ENCODE data around the gene FRS3.

Gene FRS3

GRCh38 chr6:41723530-41724227 lies 56.0 kb downstream of the FRS3 start:
- H3K4me3 ChIP-seq (ENCODE audit: low read length, poor library complexity, severe bottlenecking) = no peak overlapping the region
- no peaks in the 10 kb centered on the region for H3F3A ChIP-seq (ENCODE audit: low read depth)
- H3K9me2 ChIP-seq (replicated peaks; ENCODE audit: low read depth, low read length) = no peaks in the 10 kb centered on the region
- H3K9ac ChIP-seq (ENCODE audit: low read depth, low read length, poor library complexity, severe bottlenecking) = peak overlapping the region; percentile 25
- TF ChIP-seq, protein P1, sequence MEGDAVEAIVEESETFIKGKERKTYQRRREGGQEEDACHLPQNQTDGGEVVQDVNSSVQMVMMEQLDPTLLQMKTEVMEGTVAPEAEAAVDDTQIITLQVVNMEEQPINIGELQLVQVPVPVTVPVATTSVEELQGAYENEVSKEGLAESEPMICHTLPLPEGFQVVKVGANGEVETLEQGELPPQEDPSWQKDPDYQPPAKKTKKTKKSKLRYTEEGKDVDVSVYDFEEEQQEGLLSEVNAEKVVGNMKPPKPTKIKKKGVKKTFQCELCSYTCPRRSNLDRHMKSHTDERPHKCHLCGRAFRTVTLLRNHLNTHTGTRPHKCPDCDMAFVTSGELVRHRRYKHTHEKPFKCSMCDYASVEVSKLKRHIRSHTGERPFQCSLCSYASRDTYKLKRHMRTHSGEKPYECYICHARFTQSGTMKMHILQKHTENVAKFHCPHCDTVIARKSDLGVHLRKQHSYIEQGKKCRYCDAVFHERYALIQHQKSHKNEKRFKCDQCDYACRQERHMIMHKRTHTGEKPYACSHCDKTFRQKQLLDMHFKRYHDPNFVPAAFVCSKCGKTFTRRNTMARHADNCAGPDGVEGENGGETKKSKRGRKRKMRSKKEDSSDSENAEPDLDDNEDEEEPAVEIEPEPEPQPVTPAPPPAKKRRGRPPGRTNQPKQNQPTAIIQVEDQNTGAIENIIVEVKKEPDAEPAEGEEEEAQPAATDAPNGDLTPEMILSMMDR (conservative IDR thresholded peaks at IDR 0.05; ENCODE audit: low read length) = no peak
- no peak for TF ChIP-seq EZH2phosphoT487 (IDR thresholded peaks at IDR 0.05; ENCODE audit: borderline replicate concordance)
- peak overlapping the region; percentile 49 for H3K4me2 ChIP-seq (ENCODE audit: low read depth, low read length, poor library complexity, severe bottlenecking)
- no peaks in the 10 kb centered on the region for H3K79me2 ChIP-seq (ENCODE audit: insufficient read depth, low read length)
- peaks cover 31% of the 10 kb centered on the region for H3K4me1 ChIP-seq (ENCODE audit: insufficient read depth, low read length, poor library complexity, severe bottlenecking)
- H3K27me3 ChIP-seq (ENCODE audit: insufficient read depth, low read length, poor library complexity, severe bottlenecking) = no peaks in the 10 kb centered on the region
- no peak overlapping the region for H2AFZ ChIP-seq (ENCODE audit: low read length)
- no peaks in the 10 kb centered on the region for H3K36me3 ChIP-seq (ENCODE audit: insufficient read depth, low read length)
- no peaks in the 10 kb centered on the region for H3K9me3 ChIP-seq (ENCODE audit: insufficient read depth, low read depth, low read length)
- no peaks in the 10 kb centered on the region for H4K20me1 ChIP-seq (ENCODE audit: insufficient read depth, low read length, poor library complexity, severe bottlenecking)

- Histone ChIP-seq H3K4me1 (ENCODE audit: insufficient read depth, low read length, poor library complexity, severe bottlenecking) (peaks cover 31% of the 10 kb centered on the region), H3K9me3 (ENCODE audit: insufficient read depth, low read depth, low read length) (no peaks in the 10 kb centered on the region), H3K4me3 (ENCODE audit: low read length, poor library complexity, severe bottlenecking) (no peak overlapping the region), H3K4me2 (ENCODE audit: low read depth, low read length, poor library complexity, severe bottlenecking) (peak overlapping the region; percentile 49), H3F3A (ENCODE audit: low read depth) (no peaks in the 10 kb centered on the region), H3K9ac (ENCODE audit: low read depth, low read length, poor library complexity, severe bottlenecking) (no peak overlapping the region), H3K79me2 (ENCODE audit: insufficient read depth, low read length) (no peaks in the 10 kb centered on the region), H2AFZ (ENCODE audit: low read length) (no peak overlapping the region), H3K27me3 (ENCODE audit: insufficient read depth, low read length, poor library complexity, severe bottlenecking) (no peaks in the 10 kb centered on the region), H3K36me3 (ENCODE audit: insufficient read depth, low read length) (no peaks in the 10 kb centered on the region), H4K20me1 (ENCODE audit: insufficient read depth, low read length, poor library complexity, severe bottlenecking) (no peaks in the 10 kb centered on the region), H3K9me2 (replicated peaks; ENCODE audit: low read depth, low read length) (no peaks in the 10 kb centered on the region)
- TF ChIP-seq, protein P1 (conservative IDR thresholded peaks at IDR 0.05; ENCODE audit: low read length) = no peak
- no peak for TF ChIP-seq EZH2phosphoT487 (IDR thresholded peaks at IDR 0.05; ENCODE audit: borderline replicate concordance)
Measured at GRCh38 chr6:41722969-41723529, 56.7 kb downstream of the FRS3 start.

GRCh38 chr6:41721414-41721813 lies 58.3 kb downstream of the FRS3 start:
- Histone ChIP-seq H3K79me2 (ENCODE audit: insufficient read depth, low read length) (no peaks in the 10 kb centered on the region), H3K4me3 (ENCODE audit: low read length, poor library complexity, severe bottlenecking) (no peak overlapping the region), H4K20me1 (ENCODE audit: insufficient read depth, low read length, poor library complexity, severe bottlenecking) (no peaks in the 10 kb centered on the region), H3K9me2 (replicated peaks; ENCODE audit: low read depth, low read length) (no peaks in the 10 kb centered on the region), H2AFZ (ENCODE audit: low read length) (no peak overlapping the region), H3F3A (ENCODE audit: low read depth) (no peaks in the 10 kb centered on the region), H3K9ac (ENCODE audit: low read depth, low read length, poor library complexity, severe bottlenecking) (no peak overlapping the region), H3K27me3 (ENCODE audit: insufficient read depth, low read length, poor library complexity, severe bottlenecking) (no peaks in the 10 kb centered on the region), H3K4me1 (ENCODE audit: insufficient read depth, low read length, poor library complexity, severe bottlenecking) (peaks cover 42% of the 10 kb centered on the region), H3K36me3 (ENCODE audit: insufficient read depth, low read length) (no peaks in the 10 kb centered on the region), H3K4me2 (ENCODE audit: low read depth, low read length, poor library complexity, severe bottlenecking) (no peak overlapping the region), H3K9me3 (ENCODE audit: insufficient read depth, low read depth, low read length) (no peaks in the 10 kb centered on the region)
- TF ChIP-seq, protein P1 (conservative IDR thresholded peaks at IDR 0.05; ENCODE audit: low read length) = no peak
